ENCODE data around the gene UBASH3B.
A peak's percentile ranks its signal among the peaks of the same experiment; 100 is the strongest.

The UBASH3B gene

DNA sequence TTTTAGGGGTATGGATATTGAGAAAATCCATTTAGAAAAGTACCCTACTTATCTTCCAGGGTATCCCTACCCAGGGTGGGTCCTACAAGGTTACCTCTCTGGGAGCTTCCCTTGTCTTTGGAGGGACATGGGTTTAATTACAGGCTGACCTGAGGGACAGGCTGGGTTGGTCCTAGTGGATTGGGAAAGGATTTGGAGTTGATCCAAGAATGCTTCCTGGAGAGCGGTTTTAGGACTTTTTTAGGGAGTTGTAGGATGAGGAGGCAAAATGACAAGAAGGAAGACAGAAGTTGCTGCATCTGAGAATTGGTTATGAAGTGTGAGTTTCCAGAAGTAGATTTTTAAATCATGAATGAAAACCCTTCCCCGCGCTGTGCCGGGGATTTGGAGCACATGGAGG lies 121.0 kb downstream of the UBASH3B start:
- TF ChIP-seq TAF1 (IDR thresholded peaks at IDR 0.05; ENCODE audit: borderline replicate concordance, insufficient read depth, low read length): no peak
- 0 out of 2 replicates have a peak, but pooled peaks have one; percentile 36 for TF ChIP-seq POLR2AphosphoS5 (IDR thresholded peaks at IDR 0.05; ENCODE audit: low read depth, low read length)
- no peak for TF ChIP-seq FOXP2 (optimal IDR thresholded peaks at IDR 0.05; ENCODE audit: borderline replicate concordance, extremely low read depth, extremely low read length, insufficient read depth)

- TF ChIP-seq FOXP2 (optimal IDR thresholded peaks at IDR 0.05; ENCODE audit: borderline replicate concordance, extremely low read depth, extremely low read length, insufficient read depth) (no peak), TAF1 (IDR thresholded peaks at IDR 0.05; ENCODE audit: borderline replicate concordance, insufficient read depth, low read length) (no peak), POLR2AphosphoS5 (IDR thresholded peaks at IDR 0.05; ENCODE audit: low read depth, low read length) (no peak), SIN3A (IDR thresholded peaks at IDR 0.05; ENCODE audit: borderline replicate concordance, insufficient read depth, low read length) (no peak)
- TF ChIP-seq, protein P1, sequence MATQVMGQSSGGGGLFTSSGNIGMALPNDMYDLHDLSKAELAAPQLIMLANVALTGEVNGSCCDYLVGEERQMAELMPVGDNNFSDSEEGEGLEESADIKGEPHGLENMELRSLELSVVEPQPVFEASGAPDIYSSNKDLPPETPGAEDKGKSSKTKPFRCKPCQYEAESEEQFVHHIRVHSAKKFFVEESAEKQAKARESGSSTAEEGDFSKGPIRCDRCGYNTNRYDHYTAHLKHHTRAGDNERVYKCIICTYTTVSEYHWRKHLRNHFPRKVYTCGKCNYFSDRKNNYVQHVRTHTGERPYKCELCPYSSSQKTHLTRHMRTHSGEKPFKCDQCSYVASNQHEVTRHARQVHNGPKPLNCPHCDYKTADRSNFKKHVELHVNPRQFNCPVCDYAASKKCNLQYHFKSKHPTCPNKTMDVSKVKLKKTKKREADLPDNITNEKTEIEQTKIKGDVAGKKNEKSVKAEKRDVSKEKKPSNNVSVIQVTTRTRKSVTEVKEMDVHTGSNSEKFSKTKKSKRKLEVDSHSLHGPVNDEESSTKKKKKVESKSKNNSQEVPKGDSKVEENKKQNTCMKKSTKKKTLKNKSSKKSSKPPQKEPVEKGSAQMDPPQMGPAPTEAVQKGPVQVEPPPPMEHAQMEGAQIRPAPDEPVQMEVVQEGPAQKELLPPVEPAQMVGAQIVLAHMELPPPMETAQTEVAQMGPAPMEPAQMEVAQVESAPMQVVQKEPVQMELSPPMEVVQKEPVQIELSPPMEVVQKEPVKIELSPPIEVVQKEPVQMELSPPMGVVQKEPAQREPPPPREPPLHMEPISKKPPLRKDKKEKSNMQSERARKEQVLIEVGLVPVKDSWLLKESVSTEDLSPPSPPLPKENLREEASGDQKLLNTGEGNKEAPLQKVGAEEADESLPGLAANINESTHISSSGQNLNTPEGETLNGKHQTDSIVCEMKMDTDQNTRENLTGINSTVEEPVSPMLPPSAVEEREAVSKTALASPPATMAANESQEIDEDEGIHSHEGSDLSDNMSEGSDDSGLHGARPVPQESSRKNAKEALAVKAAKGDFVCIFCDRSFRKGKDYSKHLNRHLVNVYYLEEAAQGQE (IDR thresholded peaks at IDR 0.05; ENCODE audit: insufficient read depth in 1 of 2, low read depth in 2 of 2, low read length in 2 of 2): no peak
These were observed 121.8 kb downstream of the UBASH3B start for GRCh38 chr11:122777343-122777742.

- TF ChIP-seq, protein P1 (IDR thresholded peaks at IDR 0.05; ENCODE audit: insufficient read depth in 1 of 2, low read depth in 2 of 2, low read length in 2 of 2): no peak
- TF ChIP-seq SIN3A (IDR thresholded peaks at IDR 0.05; ENCODE audit: borderline replicate concordance, insufficient read depth, low read length) (no peak), FOXP2 (optimal IDR thresholded peaks at IDR 0.05; ENCODE audit: borderline replicate concordance, extremely low read depth, extremely low read length, insufficient read depth) (no peak), POLR2AphosphoS5 (IDR thresholded peaks at IDR 0.05; ENCODE audit: low read depth, low read length) (no peak), TAF1 (IDR thresholded peaks at IDR 0.05; ENCODE audit: borderline replicate concordance, insufficient read depth, low read length) (no peak)
These were observed 122.6 kb downstream of the UBASH3B start for GRCh38 chr11:122778148-122778547.

DNA sequence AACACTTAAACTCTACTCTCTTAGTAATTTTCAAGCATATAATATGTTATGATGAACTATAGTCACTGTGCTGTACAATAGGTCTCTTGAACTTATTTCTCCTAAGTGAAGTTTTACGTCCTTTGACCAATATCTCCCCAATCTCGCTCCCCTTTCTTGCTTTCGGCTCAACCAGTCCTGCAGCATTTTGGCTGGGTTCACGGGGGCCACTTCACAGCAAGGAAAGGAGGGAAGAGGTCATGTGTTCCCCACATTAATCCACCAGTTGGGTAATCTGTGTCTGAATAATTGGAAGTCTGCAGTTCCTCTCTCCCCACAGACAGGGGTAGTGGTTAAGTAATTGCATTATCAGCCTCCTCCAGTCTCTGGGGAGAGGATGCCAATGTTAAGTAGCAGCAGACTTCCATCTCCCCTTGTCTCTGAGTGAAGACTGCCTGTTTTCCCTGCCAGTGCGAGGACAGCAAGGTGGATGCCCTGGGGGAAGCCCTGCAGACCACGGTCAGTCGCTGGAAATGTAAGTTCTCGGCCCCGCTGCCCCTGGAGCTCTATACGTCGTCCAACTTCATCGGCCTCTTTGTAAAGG lies 123.6 kb downstream of the UBASH3B start:
- TF ChIP-seq POLR2AphosphoS5 (IDR thresholded peaks at IDR 0.05; ENCODE audit: low read depth, low read length): 0 out of 2 replicates have a peak, but pooled peaks have one; percentile 13
- TF ChIP-seq TAF1 (IDR thresholded peaks at IDR 0.05; ENCODE audit: borderline replicate concordance, insufficient read depth, low read length): no peak

- peak; percentile 58; the same call in 1 of the 2 replicates for TF ChIP-seq POLR2AphosphoS5 (IDR thresholded peaks at IDR 0.05; ENCODE audit: low read depth, low read length)
- TF ChIP-seq SIN3A (IDR thresholded peaks at IDR 0.05; ENCODE audit: borderline replicate concordance, insufficient read depth, low read length): no peak
These were observed 124.9 kb downstream of the UBASH3B start for GRCh38 chr11:122780296-122780949.

- TF ChIP-seq POLR2AphosphoS5 (IDR thresholded peaks at IDR 0.05; ENCODE audit: low read depth, low read length) (no peak), FOXP2 (optimal IDR thresholded peaks at IDR 0.05; ENCODE audit: borderline replicate concordance, extremely low read depth, extremely low read length, insufficient read depth) (no peak), SIN3A (IDR thresholded peaks at IDR 0.05; ENCODE audit: borderline replicate concordance, insufficient read depth, low read length) (no peak), TAF1 (IDR thresholded peaks at IDR 0.05; ENCODE audit: borderline replicate concordance, insufficient read depth, low read length) (no peak)
- TF ChIP-seq, protein P1 (IDR thresholded peaks at IDR 0.05; ENCODE audit: insufficient read depth in 1 of 2, low read depth in 2 of 2, low read length in 2 of 2): no peak
These were observed 126.1 kb downstream of the UBASH3B start for GRCh38 chr11:122781378-122782195.

Data from PFSK-1 (cell line).